GM18505 (cell line): ENCODE results near the gene MYO1A.

Source experiments
- ATAC-seq: cut with Tn5 transposase; IDR thresholded peaks from one replicate; pipeline ENCODE4 v1.9.1; 2021; ENCODE audit not compliant: unreplicated experiment
- POLR2A ChIP-seq: IDR thresholded peaks from 4 replicates; pipeline ENCODE4 v1.6.1; 2011; ENCODE audit warnings: borderline replicate concordance; ENCODE audit not compliant: insufficient read depth, insufficient read length; ENCODE audit errors: extremely low read depth

MYO1A gene

GRCh38 chr12:57091638-57092528 lies 42.0 kb upstream of the MYO1A start:
- TF ChIP-seq POLR2A = peak; percentile 23
- ATAC-seq = no peak

- ATAC-seq = no peak
- TF ChIP-seq POLR2A = no peak
These were observed 41.2 kb upstream of the MYO1A start for GRCh38 chr12:57090924-57091637.

GRCh38 chr12:57090490-57090889 lies 40.6 kb upstream of the MYO1A start:
- no peak for ATAC-seq
- no peak for TF ChIP-seq POLR2A

- ATAC-seq = no peak
- no peak for TF ChIP-seq POLR2A
These were observed 39.6 kb upstream of the MYO1A start for GRCh38 chr12:57089271-57090245.

- TF ChIP-seq POLR2A = peak; percentile 68
- ATAC-seq = peak; percentile 60
These were observed 38.7 kb upstream of the MYO1A start, which contains the start of gene NAB2 for GRCh38 chr12:57088354-57089270. TSS of gene NAB2 (plus strand) at chr12:57089114. CDS start at chr12:57089272, 158 bp downstream.

GRCh38 chr12:57087691-57088353 lies 37.9 kb upstream of the MYO1A start:
- peak; percentile 39 for TF ChIP-seq POLR2A
- peak; percentile 24 for ATAC-seq

- peak; percentile 49 for TF ChIP-seq POLR2A
- peak; percentile 25 for ATAC-seq
These were observed 37.2 kb upstream of the MYO1A start for GRCh38 chr12:57087010-57087690.

- ATAC-seq = no peak
- peak; percentile 4 for TF ChIP-seq POLR2A
These were observed 36.6 kb upstream of the MYO1A start for GRCh38 chr12:57086493-57087009.

GRCh38 chr12:57085999-57086492 lies 36.1 kb upstream of the MYO1A start:
- TF ChIP-seq POLR2A = no peak
- no peak for ATAC-seq

- TF ChIP-seq POLR2A = no peak
- no peak for ATAC-seq
These were observed 30.9 kb upstream of the MYO1A start for GRCh38 chr12:57080855-57081254.

- no peak for TF ChIP-seq POLR2A
- ATAC-seq = no peak
These were observed 29.9 kb upstream of the MYO1A start for GRCh38 chr12:57079821-57080220.
